Measurements from ENCODE around the gene SYTL1. TPM values are rescaled to one million over a fixed set of nuclear protein-coding genes. Genes with fewer than 3 reads are reported as not detected.
A peak's percentile ranks its signal among the peaks of the same experiment; 100 is the strongest.

Gene SYTL1
- total RNA-seq, 1 experiment from 2014 or later = 0.12 TPM

GRCh38 chr1:27363766-27364695, 22.2 kb downstream of the SYTL1 start:
- no peak for DNase-seq (ENCODE audit: low read depth)

GRCh38 chr1:27364696-27365371, 23.0 kb downstream of the SYTL1 start:
- no peak for DNase-seq (ENCODE audit: low read depth)

GRCh38 chr1:27365372-27366112, 23.7 kb downstream of the SYTL1 start:
- DNase-seq (ENCODE audit: low read depth) = peak; percentile 88

DNA sequence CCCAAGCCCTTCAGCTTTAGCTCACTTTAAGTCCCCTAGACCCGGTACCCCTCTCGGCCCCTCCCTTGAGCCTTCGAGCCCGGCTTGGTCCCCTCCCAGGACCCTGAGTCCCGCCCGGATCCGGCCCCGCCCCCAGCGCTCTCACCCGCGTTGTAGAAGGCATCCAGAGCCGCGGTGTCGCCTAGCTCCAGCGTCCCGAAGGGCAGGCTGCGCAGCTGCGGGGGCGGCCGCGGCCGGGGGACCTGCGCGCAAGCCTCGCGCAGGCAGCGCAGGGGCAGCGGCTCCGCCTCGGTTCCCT, 24.2 kb downstream of the SYTL1 start:
- DNase-seq (ENCODE audit: low read depth) = peak; percentile 83

GRCh38 chr1:27366411-27367159, 24.8 kb downstream of the SYTL1 start, which contains the start of gene MAP3K6:
Gene MAP3K6 (minus strand): TSS chr1:27366961. CDS start chr1:27366597, 364 bp downstream.
- peak; percentile 87 for DNase-seq (ENCODE audit: low read depth)

- DNase-seq (ENCODE audit: low read depth) = no peak
Measured at GRCh38 chr1:27367160-27367650, 25.4 kb downstream of the SYTL1 start.

GRCh38 chr1:27368869-27369582, 27.2 kb downstream of the SYTL1 start:
- no peak for DNase-seq (ENCODE audit: low read depth)

DNA sequence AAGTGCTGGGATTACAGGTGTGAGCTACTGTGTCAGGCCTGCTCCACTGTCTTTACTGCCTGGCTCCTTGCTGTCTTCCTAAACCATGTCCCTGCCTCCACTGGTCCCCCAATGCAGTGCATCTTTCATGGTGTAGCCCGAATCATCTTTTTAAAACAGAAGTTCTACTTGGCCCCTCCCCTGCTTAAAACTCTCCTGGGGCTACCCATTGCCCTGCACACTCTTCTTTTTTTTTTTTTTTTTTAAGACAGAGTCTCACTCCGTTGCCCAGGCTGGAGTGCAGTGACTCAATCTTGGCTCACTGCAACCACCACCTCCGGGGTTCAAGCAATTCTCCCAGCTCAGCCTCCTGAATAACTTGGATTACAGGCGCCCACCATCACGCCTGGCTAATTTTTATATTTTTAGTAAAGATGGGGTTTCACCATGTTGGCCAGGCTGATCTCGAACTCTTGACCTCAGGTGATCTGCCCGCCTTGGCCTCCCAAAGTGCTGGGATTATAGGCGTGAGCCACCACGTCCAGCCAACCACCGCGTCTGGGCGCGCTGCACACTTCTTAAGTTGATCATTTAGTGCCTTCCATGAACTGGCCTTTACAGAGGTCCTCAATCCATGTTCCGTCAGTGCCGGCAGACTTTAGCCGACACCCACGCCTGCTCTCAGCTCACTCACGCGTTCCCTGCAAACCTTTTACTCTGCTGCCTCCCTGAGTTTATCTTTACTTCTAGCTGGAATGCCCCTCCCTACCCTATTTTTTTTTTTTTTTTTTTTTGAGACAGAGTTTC, 30.4 kb downstream of the SYTL1 start:
- no peak for DNase-seq (ENCODE audit: low read depth)

DNA sequence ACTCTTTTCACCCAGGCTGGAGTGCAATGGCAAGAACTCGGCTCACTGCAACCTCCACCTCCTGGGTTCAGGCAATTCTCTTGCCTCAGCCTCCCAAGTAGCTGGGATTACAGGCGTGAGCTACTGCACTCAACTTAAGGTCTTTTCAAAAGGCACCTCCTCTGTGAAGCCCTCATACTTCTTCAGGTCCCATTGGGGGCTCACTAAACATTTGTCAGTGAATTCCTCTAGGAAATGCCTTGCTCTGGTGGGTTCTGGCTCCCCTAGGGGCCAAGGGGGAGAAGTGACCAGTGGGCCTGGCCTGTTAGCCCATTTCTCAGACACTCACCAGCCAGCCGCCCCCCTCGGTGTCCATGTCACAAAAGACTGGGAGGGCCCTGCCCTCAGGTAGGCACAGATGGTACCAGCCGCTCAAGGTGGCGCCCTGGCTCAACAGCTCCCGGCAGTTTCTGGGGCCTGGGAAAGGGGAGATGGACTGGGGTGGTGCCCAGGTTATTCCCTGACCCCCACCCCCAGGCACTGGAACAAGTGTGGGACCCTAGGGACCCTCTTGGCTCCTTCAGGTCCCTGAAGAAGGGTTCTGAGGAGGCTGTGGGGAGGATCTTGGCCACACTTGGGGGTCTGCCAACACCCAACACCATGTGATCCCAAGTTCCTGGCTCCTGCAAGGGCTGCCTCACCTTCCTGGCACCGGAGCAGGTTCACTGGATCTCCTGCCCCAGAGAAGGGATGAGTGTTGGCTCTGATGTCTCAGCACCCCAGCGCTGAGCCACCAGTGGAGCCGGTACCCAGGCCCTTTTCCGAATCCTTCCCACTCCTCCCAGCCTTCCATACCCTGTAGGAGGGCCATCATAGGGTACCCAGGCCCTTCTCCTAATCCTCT, 31.2 kb downstream of the SYTL1 start:
- DNase-seq (ENCODE audit: low read depth) = no peak

- no peak for DNase-seq (ENCODE audit: low read depth)
Measured at GRCh38 chr1:27374362-27375086, 32.7 kb downstream of the SYTL1 start, which contains the start of gene FCN3. Gene FCN3 (minus strand): TSS chr1:27374824. CDS start chr1:27374818, 6 bp downstream.

- DNase-seq (ENCODE audit: low read depth) = no peak
Measured at GRCh38 chr1:27377760-27378495, 36.1 kb downstream of the SYTL1 start.

DNA sequence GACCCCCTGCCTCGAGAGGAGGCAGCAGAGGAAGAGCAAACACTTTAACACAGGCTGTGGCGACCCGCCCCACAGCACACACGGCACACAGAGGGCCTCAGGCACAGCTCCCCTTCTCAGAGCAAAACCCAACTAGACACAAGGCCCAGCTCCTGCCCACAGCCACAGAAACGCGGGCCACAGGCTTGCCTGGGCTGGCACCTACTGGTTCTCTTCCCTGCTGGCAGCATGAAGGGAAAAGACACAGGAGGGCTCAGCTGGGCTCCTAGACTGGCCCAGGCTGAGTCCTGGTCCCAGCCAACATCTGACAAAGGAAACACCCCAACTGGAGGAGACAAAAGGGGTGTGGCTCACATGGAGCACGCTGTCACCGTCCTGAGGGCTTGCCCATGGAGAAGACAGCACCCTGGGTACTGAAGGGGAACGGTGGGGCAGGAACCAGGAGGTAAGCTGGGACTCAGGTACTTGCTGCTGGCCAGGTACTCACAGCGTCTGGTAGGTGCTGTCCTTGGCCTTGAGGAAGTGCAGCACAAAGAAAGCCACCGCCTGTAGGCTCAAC, 37.8 kb downstream of the SYTL1 start:
- no peak for DNase-seq (ENCODE audit: low read depth)

DNA sequence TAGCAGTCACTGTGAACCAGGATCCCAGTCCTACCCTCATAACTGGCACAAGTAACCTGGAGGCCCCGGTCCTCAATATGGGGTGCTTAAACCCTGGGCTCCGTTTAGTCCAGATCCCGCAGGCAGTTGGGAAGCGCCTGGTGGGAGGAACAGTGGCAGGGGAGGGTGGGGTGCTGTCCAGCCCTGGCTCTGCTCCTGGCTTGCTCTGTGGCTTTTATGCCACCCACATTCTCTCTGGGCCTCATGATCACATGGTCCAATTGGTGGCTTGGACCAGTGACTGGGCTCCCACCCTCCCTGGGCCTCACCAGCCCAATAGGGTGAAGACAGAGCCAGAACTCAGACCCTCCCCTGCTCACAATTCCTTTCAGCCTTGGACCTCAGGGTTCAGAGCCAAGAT, 38.4 kb downstream of the SYTL1 start:
- no peak for DNase-seq (ENCODE audit: low read depth)

GRCh38 chr1:27380766-27381733, 39.2 kb downstream of the SYTL1 start:
- DNase-seq (ENCODE audit: low read depth) = no peak

GRCh38 chr1:27381969-27382762, 40.3 kb downstream of the SYTL1 start:
- DNase-seq (ENCODE audit: low read depth) = no peak

Data from RPMI7951 (cell line).